GM19468 (cell line): ENCODE data around the gene CD79A.

Source experiments
- ATAC-seq: cut with Tn5 transposase; IDR thresholded peaks from one replicate; pipeline ENCODE4 v1.9.1; 2021; ENCODE audit warnings: mild to moderate bottlenecking, moderate library complexity, moderate number of reproducible peaks; ENCODE audit not compliant: unreplicated experiment; ENCODE audit errors: extremely low read depth

The CD79A gene

DNA sequence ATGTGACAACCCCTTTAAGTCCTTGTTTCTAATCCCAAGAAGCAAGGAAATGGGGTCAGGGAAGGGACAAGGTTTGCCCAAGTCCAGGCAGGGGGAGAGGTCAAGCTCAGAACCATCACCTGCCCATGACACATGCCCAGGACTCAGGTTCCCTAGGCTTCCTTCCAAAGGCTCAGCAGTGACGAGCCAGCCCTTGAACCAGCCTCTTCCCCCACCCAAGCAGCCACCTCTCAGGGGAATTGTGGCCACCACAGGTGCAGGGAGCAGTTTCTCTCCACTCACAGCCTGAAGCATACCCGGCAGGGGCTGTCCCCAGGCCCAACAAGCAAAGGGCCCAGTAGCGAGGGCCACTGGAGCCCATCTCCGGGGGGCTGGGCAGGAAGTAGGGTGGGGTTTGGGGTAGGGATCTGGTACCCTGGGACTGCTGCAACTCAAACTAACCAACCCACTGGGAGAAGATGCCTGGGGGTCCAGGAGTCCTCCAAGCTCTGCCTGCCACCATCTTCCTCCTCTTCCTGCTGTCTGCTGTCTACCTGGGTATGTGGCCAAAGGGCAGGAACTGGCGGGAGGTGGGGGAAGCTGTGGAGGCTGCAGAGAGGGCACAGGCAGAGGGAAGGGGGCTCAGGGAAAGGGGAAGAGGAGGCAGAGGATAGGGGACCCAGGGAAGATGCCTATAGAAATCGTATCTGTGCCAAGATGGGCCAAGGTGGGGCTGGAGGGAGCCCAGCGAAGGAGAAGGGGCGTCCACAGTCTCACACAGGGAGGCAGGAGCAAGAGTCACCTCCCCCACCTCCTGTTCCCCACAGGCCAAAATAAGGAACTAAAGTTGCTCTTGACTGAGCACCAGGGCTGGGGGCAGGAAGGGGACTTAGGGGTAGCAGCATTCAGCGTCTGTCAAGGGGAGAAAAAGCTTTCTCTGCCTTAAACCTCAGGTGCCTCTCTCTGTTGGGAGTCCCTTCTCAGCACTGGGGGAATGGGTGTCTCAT lies at the start of gene CD79A:
CD79A (plus strand) TSS at position 433 of the 986 bp plus-strand sequence; CDS start at position 459, 26 bp downstream.
- peak; percentile 62 for ATAC-seq

DNA sequence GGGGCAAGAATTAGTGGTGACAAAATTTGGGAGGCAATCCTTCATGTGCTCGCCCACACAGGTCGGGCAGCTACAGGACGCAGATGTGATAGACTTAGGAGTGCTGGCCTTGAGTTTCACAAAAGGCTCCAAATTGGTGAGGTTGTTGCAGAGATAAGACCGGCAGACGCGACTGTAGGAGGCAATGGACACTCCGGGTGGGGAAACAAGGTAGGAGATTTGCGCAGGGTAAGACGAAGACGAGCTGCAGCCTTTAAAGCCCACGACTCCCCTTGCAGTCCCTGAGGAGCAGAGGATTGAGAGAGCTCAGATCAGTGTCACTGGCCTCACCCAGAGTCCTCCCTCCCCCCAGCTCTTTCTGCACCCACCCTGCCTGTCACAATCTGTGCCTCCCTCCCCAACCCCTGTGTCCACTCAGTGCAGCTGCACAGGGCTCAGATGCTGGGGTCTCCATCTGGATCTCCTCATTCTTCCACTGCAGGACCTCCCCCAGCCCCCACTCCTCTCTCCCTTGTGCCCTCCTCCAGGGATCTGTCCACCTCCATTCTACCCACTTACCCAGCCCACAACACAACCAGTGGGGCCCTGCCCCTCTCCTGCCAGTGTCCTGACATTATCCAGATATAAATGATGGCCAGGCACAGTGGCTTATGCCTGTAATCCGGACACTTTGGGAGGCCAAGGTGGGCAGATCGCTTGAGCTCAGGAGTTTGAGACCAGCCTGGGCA lies 38.9 kb upstream of the CD79A start:
- no peak for ATAC-seq

DNA sequence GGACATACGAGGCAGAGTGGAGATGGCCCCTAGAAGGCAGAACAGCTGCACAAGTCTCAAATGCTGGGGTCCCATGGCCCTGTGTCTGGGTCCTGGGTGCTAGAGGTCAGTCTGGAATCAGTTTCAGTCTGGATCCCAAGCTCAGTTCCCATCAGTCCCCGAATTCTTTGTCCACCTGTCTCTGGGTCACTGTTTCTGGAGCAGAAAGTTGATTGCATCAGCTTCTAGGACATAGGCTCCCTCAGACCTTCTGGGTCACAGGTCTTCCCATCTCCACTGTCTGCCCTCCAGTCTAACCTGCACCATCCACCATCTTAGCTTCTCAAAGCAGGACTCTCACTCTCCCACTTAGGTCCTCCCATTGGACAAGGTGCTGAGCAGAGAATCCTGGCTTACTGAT lies 37.9 kb upstream of the CD79A start:
- no peak for ATAC-seq

DNA sequence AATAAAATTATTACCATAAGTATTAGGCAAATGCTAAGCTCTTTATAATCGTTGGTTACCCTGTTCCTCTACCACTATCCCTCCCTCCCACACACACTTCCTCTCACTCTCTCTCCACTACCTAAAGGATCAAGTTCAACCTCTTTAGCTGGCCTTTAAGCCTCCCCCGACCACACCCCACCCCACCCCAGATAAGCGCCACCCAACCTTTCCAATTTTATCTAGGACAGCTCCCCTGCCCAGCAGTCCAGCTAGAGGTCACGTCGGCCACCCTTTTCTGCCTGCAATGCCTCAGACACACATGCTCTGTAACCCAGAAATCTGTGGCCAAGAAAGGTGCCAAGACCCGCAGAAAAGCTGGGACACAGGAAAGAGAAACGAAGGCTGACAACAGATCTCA lies 33.7 kb upstream of the CD79A start:
- ATAC-seq: no peak

GRCh38 chr19:41844601-41845000 lies 32.5 kb upstream of the CD79A start, which contains the start of gene LYPD4:
TSS of gene LYPD4 (minus strand) at chr19:41844683. CDS start at chr19:41839285, 5,398 bp downstream.
- ATAC-seq: no peak

- no peak for ATAC-seq
These were observed 32.3 kb upstream of the CD79A start, which contains the start of gene DMRTC2 for GRCh38 chr19:41845001-41845050. TSS of gene DMRTC2 (plus strand) at chr19:41845042. CDS start at chr19:41847429, 2,387 bp downstream.

DNA sequence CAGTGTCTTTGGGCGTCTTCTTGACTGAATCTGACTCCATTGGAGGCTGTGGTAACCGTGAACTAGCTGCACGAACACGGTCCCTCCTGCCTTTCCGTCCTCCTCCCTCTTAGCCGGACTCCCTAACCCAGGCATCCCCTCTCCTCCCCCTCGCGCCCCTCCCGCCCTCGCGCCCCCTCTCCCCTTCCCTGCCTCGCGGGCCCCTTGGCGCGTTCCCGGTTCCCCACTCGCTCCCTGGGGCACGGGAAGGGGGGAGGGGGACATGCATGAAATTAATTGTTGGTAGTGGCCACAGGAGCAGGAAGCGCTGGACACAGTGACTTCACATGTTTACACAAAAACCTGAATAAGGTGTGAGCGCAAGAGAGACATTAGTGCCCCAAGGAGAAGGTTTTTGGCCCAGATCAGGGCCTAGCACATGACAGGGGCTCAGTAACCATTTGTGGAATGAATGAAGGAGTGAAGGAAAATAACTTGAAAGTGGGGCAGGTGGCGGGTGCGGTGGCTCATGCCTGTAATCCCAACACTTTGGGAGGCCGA lies 32.0 kb upstream of the CD79A start:
- ATAC-seq: no peak

DNA sequence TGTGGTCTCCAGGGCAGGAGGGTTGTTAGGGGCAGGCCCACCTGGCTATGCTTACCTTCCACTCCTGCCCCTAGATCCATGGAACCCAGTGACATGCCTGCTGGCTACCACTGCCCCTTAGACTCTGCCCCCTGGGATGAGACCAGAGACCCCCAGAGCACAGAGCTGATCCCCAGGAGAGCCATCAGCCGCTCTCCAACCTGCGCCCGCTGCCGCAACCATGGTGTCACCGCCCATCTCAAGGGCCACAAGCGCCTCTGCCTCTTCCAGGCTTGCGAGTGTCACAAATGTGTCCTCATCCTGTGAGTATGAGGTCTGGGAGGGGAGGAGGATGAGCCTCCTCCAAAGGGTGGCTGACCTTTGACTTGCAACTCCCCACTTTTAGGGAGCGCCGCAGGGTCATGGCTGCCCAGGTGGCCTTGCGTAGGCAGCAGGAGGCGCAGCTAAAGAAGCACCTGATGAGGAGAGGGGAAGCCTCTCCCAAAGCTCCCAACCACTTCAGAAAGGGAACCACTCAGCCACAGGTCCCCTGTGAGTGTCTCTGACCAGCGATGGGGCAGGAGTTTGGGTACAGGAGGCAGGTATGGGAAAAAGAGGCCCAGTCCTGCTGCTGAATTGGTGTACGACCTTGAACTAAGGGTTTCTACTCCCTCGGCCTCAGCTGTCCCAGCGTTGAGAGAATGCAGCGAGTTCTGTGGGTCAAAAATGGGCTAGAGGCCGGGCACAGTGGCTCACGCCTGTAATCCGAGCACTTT lies 29.6 kb upstream of the CD79A start:
- ATAC-seq: no peak

DNA sequence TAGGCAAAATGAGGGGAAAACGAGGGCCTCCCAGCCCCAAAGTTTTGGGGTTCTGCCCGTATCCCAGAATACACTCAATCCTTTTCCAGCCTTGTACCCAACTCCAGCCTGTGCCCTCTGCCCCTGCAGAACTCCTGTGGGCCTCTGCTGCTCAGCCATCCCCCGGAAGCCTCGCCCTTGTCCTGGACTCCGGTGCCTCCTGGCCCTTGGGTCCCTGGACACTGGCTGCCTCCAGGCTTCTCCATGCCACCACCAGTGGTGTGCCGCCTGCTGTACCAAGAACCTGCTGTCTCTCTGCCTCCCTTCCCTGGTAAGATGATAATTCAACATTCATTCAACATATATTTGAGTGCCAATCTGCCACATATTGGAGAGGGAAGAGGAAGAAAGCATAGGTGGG lies 28.4 kb upstream of the CD79A start:
- ATAC-seq: no peak

- ATAC-seq: no peak
These were observed 28.0 kb upstream of the CD79A start for GRCh38 chr19:41849067-41849466.

DNA sequence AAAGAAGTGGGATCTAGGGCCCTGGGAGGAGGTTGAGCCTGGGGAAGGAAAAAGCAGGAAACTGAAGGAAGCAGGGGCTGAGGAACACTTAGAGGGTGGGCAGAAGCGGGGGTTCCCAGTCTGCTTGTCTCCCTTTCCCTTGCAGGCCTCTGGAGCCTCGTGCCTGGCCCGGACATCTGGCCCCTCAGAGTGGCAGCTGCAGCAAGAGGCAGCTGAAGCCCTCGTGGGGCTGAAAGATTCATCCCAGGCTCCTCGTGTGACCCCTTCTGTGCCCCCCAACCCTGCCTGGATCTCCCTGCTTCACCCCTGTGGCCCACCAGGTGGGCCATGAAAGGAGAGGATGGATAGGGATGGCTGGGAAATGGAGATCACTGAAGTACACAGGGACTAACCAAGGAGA lies 26.7 kb upstream of the CD79A start:
- ATAC-seq: no peak

- no peak for ATAC-seq
These were observed 25.6 kb upstream of the CD79A start for GRCh38 chr19:41851456-41851855.

DNA sequence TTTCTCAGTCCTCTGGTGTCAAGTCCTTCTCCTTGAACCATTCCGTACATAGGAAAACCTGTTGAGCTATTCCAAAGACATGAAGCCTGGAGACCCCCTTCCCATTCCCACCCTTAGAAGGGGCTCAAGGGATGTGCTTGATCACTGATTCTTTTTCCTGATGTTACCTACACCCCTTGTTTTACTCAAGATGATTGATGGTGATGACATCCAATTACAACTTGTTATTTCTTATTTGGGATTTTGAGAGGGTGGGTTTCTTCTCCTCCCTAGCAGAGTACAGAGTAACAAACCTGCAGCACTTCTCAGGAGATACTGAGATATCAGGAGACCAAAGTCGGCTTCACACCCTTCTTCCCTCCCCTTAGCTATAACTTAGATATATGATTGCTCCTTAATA lies 23.7 kb upstream of the CD79A start:
- no peak for ATAC-seq

GRCh38 chr19:41853768-41854167 lies 23.3 kb upstream of the CD79A start:
- no peak for ATAC-seq

- ATAC-seq: peak; percentile 55
These were observed 17.9 kb upstream of the CD79A start for GRCh38 chr19:41859213-41859617.

- peak; percentile 66 for ATAC-seq
These were observed 17.3 kb upstream of the CD79A start, which contains the start of gene RPS19 for GRCh38 chr19:41859618-41860418. TSS of gene RPS19 (plus strand) at chr19:41860255. CDS start at chr19:41860775, 520 bp downstream.

- peak; percentile 13 for ATAC-seq
These were observed 16.5 kb upstream of the CD79A start for GRCh38 chr19:41860419-41861115.

GRCh38 chr19:41861116-41861768 lies 15.8 kb upstream of the CD79A start:
- no peak for ATAC-seq

DNA sequence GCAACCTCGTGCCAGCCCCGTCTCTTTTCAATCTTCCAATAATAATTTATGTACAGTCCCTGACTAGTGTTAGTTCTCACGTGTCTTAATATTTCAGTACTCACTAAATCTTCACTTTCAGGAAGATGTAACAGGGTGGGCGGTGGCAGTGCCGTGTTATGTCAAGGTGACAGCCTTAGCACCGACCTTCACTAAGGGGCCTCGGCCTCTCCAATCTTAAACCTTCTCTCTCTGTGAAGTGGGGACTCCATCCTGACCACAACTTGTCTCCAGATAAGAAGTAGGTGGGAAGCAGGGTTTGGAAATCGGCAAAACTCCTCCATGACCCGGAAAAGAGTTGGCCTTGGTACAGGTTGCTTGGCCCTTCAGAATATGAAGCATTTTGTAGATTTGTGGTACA lies 15.2 kb upstream of the CD79A start:
- ATAC-seq: no peak
